K562 (cell line): ENCODE data around the gene KIFAP3. TPM values are rescaled to one million over a fixed set of nuclear protein-coding genes. Genes with fewer than 3 reads are reported as not detected.

ENCODE experiments used
- BCOR ChIP-seq: fragments of 450-650 bp; IDR thresholded peaks from 2 replicates; pipeline ENCODE4 v1.6.1; 2016
- C11orf30 ChIP-seq: fragments of 450-650 bp; IDR thresholded peaks from 2 replicates; pipeline ENCODE4 v1.6.1; 2016; ENCODE audit warnings: low read depth, mild to moderate bottlenecking
- CBX2 ChIP-seq: fragments of 200-600 bp; sonication (generic); IDR thresholded peaks from one replicate; pipeline ENCODE4 v1.6.1; 2012; ENCODE audit warnings: mild to moderate bottlenecking, low read length, inconsistent platforms; ENCODE audit not compliant: insufficient read depth, poor library complexity, severe bottlenecking
- CEBPZ ChIP-seq: fragments of 150-350 bp; IDR thresholded peaks from 2 replicates; pipeline ENCODE4 v1.6.1; 2014; ENCODE audit warnings: low read depth, mild to moderate bottlenecking, low read length, borderline replicate concordance
- E2F5 ChIP-seq: sonication (generic); formaldehyde crosslinking; IDR thresholded peaks from 2 replicates; pipeline ENCODE4 v1.8.0; 2022; ENCODE audit warnings: mild to moderate bottlenecking, missing genetic modification reagents
- MEF2A ChIP-seq: IDR thresholded peaks from 2 replicates; pipeline ENCODE4 v1.6.1; 2011; ENCODE audit warnings: low read depth, mild to moderate bottlenecking, low read length, moderate library complexity; ENCODE audit not compliant: control insufficient read depth
- ZMIZ1 ChIP-seq, 2 experiments: fragments of 150-350 bp in 1 of 2; IDR thresholded peaks; 2 replicates each; pipeline ENCODE4 v1.6.1; 2012 to 2016; ENCODE audit warnings: low read depth in 2 of 2, low read length in 2 of 2, mild to moderate bottlenecking in 1 of 2, moderate library complexity in 1 of 2
- ZNF318 ChIP-seq, 2 experiments: fragments of 450-650 bp; IDR thresholded peaks; 2 replicates each; pipeline ENCODE4 v1.6.1; 2016; ENCODE audit warnings: mild to moderate bottlenecking in 2 of 2, borderline replicate concordance in 1 of 2, low read depth in 1 of 2, moderate library complexity in 1 of 2
- polyA plus RNA-seq, 8 experiments: library from polyadenylated mRNA; depleted of rRNA in 4 of 8; stranded (reverse) in 5 of 8; unstranded in 3 of 8; fragments of >200 nt; fragmentation: Nextera tagmentation in 2 of 8; fragmentation: Illumina TruSeq in 1 of 8; extraction: Ambion mirVana in 2 of 8; extraction: Trizol in 1 of 8; gene quantifications; 2 replicates each; pipeline versions ENCODE4 v1.2.1 to v1.2.3, GENCODE V29; 2011 to 2014; ENCODE audit warnings: inconsistent platforms in 1 of 8, missing spikeins in 1 of 8
- total RNA-seq, 7 experiments: library from RNA; depleted of rRNA in 6 of 7; stranded (reverse); fragments of >200 nt in 6 of 7; fragmentation: Illumina TruSeq in 2 of 7; extraction: Trizol in 2 of 7; gene quantifications; 2 replicates each; pipeline versions ENCODE4 v1.2.1 to v1.2.3, GENCODE V29; 2011 to 2021; ENCODE audit warnings: low replicate concordance in 1 of 7

Gene KIFAP3
- total and polyA plus RNA-seq, 9 of the 15 experiments (the other 6 are each of a cell fraction or from before 2014, with no cell fraction given): 8.8 to 17.5 (median 11.8) TPM

GRCh38 chr1:170063109-170063826 lies 11.2 kb downstream of the KIFAP3 start (continued):
- TF ChIP-seq CBX2: no peak
- peak; percentile 69 for TF ChIP-seq C11orf30
- TF ChIP-seq ZNF318 (IDR thresholded peaks at IDR 0.05; ENCODE audit: borderline replicate concordance in 1 of 2, low read depth in 1 of 2): no peak
- TF ChIP-seq MEF2A: no peak
- TF ChIP-seq ZMIZ1 (IDR thresholded peaks at IDR 0.05; ENCODE audit: low read depth in 2 of 2, low read length in 2 of 2): no peak
- no peak for TF ChIP-seq CEBPZ
- TF ChIP-seq BCOR: no peak
- TF ChIP-seq E2F5 (CRISPR knock-in tag): no peak
